GM19463 (cell line): ENCODE results near the gene ABCB4.
"Not testable (repeated sequence)": the region's sequence is repeated elsewhere in the genome, so short reads cannot be mapped to it uniquely, and the experiment has no call there.

Experiments
- ATAC-seq: cut with Tn5 transposase; IDR thresholded peaks from one replicate; pipeline ENCODE4 v1.9.1; 2021; ENCODE audit warnings: mild to moderate bottlenecking, moderate library complexity; ENCODE audit not compliant: unreplicated experiment

The ABCB4 gene

DNA sequence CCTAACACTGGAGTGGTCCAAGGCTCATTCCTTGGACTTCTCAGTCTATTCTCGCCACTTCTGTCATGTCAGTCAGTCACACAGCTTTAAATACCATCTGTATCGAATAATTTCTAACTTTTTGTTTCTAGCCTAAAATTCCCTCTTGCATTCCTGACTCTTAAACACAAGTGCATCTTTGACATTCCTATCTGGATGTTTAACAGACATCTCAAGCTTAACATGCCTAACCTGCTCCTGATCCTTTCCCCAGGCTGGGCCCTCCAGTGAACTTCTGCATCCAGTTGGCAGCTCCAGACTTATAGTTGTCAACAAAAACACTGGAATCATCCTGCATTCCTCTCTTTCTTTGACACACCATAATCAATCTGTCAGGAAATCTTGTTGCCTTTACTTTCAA is 4.5 kb upstream of the ABCB4 start:
- no peak for ATAC-seq

DNA sequence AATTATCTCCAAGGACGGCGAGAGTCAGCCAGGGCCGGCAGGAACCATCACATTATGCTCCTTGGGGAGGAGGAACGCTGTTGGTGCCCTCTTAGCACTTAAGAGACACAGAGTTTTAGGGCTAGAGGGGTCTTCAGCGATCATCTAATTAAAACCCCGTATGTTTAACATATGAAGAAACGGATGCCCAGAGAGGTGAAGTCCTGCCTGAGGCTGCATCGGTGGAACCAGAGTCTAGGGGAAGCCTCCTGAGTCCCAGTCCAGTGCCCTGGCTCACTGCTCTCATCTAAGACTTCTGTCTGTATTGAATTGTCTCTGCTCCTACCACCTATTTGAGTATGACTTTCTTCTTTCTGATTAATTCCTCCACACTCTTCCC is 688 bp upstream of the ABCB4 start:
- no peak for ATAC-seq

DNA sequence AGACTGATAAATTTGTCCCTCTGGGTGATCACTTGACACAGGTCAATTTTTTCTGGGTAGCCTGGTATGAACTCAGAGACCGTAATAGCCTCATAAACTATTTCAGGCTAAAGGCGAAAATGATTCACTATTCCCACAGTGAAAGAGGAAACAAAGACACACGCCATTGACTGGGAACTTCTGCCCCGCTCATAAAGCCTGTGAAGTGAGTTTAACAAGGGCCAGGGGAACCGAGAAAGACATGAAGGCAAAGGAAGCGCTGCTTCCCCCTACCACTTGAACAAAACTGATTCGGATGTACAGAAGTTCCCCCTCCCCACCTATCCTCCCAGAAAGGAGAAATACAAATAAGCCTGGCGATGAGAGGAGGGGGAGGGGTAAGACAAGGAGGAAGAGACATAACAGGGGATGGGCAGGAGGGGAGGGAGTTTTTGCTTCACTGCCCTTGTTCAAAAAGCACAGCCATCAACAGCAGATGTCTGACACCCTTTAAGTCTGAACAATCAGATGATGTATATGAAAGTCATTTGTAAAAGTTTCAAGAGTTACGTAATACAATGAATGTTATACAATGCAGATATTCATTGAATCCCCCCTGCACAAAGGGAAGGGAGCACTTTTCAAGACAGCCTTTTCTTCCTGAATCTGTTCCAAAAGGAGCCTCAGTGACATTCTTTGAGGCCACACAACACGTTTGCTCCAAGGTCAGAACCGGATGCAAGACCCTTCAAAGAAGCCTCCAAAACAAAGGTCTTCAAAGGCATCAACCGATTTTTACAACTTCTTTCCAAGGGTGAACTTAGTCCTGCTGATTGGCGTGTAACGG is 734 bp downstream of the ABCB4 start:
- peak; percentile 61 for ATAC-seq

DNA sequence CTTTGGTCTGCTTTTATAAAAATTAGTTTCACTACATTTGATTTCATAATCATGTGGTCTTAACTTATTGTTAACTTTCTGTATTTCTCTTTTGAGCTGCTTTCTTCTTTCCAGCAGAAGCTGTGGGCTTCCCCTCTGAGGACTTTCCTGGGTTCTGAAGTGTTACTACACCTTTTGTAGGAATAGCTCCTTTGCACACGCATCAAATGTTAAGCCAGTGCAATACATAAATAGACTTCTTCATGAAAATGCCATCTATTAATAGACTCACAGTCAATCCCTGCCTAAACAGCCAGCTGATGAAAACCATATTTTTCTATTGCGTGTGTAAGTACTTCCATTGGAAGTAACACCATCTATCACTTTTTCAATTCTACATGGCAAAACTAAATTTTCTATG is 1.5 kb downstream of the ABCB4 start:
- ATAC-seq = peak; percentile 4

DNA sequence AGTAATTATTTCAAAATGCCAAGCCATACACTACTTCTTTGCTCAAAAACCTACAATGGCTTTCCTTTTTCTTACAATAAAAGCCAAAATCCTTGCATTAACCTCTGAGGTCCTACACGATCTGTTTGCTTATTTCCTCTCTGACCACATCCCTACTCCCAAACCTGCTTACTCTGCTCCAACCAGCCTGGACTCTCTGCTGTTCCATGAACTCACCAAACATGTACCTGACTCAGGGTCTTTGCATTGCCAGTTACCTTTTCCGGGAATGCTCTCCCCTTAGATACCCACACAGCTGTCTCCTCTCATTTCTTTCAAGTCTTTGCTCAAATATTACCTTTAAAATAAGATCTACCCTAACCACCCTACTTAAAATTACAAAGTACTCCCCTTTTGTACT is 2.3 kb downstream of the ABCB4 start:
- no peak for ATAC-seq

DNA sequence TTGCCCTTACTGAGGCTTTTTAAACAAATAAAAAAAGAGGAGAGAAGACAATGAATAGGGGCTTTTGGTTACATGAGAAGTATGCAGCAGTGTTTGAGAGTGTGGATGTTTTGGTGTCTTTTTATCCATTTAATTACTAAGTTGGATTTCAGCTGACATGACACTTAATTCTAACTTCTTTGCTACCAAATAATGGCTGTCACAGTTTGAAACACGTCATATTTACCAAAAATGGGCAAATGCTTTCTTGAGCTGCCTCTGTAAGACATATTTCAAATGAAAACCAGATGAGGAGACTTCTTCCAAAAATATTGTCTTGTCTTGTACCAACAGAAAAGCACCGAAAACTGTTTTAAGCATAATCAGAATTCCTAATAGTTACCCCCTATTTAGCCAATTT is 4.0 kb downstream of the ABCB4 start:
- no peak for ATAC-seq

GRCh38 chr7:87469204-87469603 is 6.3 kb downstream of the ABCB4 start:
- not testable (repeated sequence) for ATAC-seq

DNA sequence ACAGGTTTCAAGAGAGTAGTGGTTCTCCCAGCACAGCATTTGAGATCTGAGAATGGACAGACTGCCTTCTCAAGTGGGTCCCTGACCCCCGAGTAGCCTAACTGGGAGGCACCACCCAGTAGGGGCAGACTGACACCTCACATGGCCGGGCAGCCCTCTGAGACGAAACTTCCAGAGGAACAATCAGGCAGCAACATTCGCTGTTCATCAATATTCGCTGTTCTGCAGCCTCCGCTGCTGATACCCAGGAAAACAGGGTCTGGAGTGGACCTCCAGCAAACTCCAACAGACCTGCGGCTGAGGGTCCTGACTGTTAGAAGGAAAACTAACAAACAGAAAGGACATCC is 10.0 kb downstream of the ABCB4 start:
- not testable (repeated sequence) for ATAC-seq

GRCh38 chr7:87464830-87465533 is 10.5 kb downstream of the ABCB4 start:
- not testable (repeated sequence) for ATAC-seq

GRCh38 chr7:87463982-87464381 is 11.5 kb downstream of the ABCB4 start:
- no peak for ATAC-seq

DNA sequence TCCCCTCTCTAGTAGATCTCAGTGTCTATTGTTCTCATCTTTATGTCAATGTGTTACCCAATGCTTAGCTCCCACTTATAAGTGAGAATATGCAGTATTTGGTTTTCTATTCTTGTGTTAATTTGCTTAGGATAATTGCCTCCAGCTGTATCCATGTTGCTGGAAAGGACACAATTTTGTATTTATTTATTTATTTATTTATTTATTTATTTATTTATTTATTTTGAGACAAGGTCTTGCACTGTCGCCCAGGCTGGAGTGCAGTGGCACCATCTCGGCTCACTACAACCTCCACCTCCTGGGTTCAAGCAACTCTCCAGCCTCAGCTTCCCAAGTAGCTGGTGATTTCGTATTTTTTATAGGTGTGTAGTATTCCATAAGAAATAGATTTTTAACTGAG is 15.0 kb downstream of the ABCB4 start:
- not testable (repeated sequence) for ATAC-seq

DNA sequence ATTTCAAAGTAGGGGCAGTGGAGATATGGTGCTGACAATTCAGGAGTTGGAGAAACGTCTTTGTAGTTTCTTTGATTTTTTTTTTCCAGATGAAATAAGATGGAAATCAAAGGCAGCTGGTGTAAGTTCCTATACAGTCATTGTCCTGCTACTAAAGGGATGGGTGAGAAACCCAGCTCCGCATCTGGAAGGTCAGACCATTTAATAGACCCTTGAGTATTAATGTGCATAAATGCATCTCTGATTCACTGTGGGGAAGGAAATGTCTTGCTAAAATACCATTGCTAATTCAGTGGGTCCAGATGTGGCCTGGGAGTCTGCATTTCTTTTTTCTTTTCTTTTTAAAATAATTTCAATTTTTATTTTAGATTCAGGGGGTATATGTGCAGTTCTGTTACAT is 15.5 kb downstream of the ABCB4 start:
- ATAC-seq = no peak

DNA sequence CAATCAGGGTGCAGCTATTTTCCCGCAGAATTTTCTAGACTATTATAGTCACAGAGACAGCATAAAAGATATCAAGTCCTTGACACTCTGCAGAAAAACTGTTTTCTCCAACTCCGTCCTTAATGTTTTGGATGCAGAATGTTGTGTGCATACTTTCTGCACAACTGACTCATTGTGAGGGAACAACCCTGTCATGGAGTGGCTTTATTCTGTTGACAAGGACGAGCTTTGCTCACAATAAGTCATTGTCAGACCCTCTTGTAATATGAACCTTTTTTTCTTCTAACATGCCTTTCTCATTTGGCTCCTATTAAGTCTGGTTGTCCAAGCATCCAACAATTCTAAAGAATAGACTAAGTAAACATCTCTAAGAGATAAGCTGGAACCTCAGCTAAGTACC is 17.3 kb downstream of the ABCB4 start:
- no peak for ATAC-seq

- ATAC-seq = no peak
Observed at GRCh38 chr7:87456247-87456646, 19.2 kb downstream of the ABCB4 start.

DNA sequence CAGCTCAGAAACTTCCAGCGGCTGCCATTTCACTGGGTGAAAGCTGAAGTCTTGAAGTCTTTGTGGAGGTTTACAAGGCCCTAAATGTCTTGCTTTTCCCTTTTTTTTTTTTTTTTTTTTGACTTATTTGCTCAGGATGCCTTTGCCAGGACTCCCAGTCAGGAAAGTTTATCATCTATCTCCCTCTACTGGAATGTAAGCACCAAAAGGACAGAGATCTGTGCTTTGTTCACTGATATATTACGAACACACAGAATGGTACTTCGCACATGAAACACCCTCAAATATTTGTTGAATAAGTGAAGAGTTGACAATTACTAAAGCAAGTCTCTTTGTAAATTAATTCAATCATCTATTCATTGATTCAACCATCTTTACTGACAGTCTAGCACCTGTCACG is 23.2 kb downstream of the ABCB4 start:
- ATAC-seq = no peak

DNA sequence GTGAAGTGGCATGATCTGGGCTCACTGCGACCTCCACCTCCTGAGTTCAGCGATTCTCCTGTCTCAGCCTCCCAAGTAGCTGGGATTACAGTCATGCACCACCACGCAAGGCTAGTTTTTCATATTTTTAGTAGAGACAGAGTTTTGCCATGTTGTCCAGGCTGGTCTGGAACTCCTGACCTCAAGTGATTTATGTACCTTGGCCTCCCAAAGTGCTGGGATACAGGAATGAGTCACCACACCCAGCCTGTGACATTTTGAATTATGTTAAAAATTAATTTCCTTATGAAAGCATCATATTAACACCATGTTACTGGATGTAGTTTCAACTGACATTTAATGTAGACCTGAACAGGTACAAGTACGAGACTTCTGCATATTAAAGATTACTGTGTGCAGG is 24.3 kb downstream of the ABCB4 start:
- no peak for ATAC-seq

DNA sequence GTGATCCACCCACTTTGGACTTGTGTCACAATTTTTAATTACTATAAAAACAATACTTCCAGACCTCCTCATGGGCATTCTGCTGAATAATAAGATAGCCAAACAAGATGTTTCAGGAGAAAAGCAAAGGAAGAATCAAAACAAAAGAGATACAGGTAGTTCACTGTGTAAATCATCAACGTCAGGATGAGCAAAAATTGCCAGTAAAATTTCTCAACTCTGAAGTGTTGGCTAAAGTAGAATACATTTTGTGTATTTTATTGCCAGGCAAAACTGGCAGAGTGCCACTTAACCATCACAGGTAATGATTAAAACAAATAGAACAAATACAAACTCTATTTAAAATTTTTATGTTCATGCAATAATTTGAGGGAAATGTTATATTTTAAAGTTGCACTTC is 24.8 kb downstream of the ABCB4 start:
- no peak for ATAC-seq

DNA sequence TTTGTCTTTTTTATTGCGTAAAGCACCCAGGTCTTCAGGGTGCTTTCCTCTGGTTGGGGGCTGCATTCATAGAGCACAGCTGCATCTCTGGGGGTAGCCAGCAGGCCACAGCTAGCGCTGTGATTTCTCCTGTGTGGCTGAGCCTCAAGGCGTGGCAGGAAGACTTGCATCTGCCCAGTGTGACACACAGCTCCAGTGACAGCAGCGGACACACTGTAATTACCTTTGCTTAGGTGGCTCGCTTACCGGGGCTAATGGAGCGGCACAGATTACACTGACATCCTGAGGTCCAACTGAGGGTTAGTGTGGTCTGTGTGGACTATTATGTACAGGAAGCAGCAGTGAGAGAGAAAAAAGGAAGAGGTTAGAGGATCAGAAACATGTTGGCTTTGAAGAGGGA is 27.1 kb downstream of the ABCB4 start:
- ATAC-seq = no peak

GRCh38 chr7:87447116-87447635 is 28.3 kb downstream of the ABCB4 start:
- ATAC-seq = no peak

DNA sequence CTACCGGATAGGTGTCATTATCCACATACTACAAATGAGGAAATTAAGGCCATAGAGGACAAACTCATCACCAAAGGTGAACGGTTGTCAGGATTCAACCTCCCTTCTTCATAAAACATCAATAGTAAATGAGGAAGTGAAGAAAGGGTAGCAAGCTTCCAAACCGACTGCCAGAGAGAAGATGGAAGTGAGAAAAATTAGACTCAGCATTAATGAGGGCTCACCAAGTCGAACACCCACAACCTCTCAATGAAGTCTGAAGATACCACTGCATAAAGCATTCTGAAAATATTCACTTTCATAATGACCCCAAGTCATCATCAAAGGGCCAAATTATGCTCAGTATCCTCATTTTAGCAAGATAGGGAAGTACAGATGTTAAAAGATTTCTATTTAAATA is 29.6 kb downstream of the ABCB4 start:
- ATAC-seq = peak; percentile 88

DNA sequence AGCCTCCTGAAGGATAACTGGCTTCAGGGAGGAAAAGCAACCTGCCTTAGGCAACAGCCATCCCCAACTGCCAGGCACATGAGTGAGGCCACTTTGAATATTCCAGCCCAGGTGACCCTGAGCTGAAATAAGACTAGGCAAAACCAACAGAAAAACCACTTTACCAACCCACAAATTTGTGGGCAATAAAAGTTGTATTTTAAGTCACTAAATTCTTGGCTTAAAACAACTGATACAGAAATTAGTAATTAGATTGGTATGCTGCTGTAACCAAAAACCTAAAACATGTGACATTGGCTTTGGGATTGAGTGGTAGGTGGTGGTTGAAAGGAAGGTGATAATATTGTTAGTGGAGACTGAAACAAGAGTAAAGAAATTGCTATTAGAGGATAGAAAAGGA is 39.9 kb downstream of the ABCB4 start:
- no peak for ATAC-seq

GRCh38 chr7:87432536-87432935 is 42.9 kb downstream of the ABCB4 start:
- ATAC-seq = no peak
